Coronary artery (tissue), 2 donors: Measurements from ENCODE around the gene PEDS1.

Experiments used
- DNase-seq: peaks from one replicate; pipeline ENCODE4 v3.0.0-alpha.2; 2017; ENCODE audit warnings: low spot score
- H3K27ac ChIP-seq, 2 donors: fragments of 200-600 bp; sonication (generic); one replicate each; pipeline ENCODE4 v1.5.1; 2016 to 2019
- H3K4me3 ChIP-seq: fragments of 200-600 bp; sonication (generic); 2 replicates; pipeline ENCODE4 v1.5.1; 2016; ENCODE audit warnings: mild to moderate bottlenecking, moderate library complexity
- CTCF ChIP-seq: fragments of 200-600 bp; sonication (generic); IDR thresholded peaks from one replicate; pipeline ENCODE4 v1.5.1; 2019; ENCODE audit warnings: antibody characterized with exemption

Gene PEDS1

GRCh38 chr20:50115041-50115512 is 38.4 kb downstream of the PEDS1 start:
- Histone ChIP-seq H3K4me3 (peak overlapping the region; percentile 67), H3K27ac (peak overlapping the region; percentile 65 to 73)
- DNase-seq, result no peak
- TF ChIP-seq CTCF, result no peak

DNA sequence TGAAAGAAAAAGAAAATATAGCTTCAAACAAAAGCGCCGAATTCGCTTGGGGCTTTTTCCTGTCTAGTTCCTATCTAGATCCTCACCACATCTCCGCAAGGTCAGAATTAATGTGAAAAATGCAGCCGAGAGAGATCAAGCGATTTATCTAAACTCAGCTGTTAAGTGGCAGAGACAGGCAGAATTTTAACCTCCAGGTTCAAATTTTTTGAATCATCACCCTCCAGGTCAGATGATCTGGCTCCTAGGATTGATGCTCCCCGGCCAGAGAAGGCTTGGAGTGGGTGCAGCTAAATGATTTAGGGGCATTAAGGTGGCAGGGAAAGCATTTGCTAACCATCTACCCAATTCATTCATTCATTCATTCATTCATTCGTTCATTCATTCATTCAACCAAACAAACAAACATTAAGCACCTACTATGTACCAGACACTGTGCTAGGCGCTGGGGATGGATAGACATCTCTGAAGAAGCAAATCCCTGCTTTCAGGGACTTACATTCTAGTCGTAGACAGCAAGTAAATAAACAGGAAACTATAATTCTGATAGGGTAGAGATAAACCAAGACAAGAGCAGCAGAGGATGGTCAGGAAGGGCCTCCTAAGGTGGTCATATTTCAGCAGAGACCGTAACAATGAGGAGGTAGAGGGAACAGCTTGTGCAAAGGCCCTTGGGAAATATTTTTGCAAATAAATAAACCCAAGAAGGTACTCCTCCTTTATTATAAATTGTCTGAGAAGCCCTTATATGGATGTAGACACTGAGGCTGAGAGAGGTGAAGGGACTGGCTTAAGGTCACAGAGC is 39.9 kb downstream of the PEDS1 start:
- no peak for TF ChIP-seq CTCF
- H3K27ac ChIP-seq, result peak overlapping the region; percentile 98 to 99
- DNase-seq, result no peak
- peak overlapping the region; percentile 100 for H3K4me3 ChIP-seq

DNA sequence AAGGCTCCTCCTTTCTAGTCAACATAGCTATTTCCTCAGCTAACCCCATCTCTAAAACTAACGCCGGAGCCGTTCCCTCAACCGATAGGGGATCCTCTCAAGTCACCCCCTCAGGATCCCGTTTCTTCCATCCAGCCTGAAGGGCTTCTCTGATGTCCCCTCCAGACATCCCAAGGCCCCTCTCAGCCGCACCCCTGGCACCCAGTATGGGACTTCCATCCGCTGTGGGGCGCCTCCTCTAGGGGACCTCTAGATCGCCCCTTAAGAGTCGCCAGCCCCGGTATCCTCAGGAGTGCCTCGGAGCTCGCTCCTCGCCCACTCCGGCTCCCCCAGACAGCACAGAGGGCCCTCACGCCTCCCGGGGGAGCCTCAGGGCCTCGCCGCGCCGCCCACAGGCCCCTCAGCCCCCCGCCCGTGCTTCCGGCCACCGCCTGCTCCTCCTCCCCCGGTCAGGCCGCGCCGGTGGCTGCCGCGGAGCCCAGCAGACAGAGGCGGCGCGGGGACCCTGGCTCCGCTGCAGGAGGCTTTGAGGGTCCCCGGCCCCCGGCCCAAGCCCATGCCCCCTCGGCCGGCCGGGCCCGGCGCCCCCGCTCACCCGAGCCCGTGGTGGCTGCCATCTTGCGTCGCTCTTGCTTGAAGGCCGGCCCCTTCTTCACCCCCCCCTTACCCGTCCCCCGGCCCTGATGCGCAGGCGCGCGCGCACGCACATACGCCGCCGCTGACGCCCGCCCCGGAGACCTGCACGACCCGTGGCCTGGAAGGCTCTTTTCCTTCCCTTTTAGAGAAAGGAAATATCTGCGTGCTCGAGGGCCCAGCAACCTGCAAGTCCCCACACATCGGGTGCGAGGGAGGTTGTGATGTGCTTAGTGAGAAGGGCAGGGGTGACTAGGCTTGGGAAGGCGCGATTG is 40.8 kb downstream of the PEDS1 start, which contains the start of gene UBE2V1:
UBE2V1 (minus strand) TSS at position 639 of the 908 bp plus-strand sequence; CDS start at position 617, 22 bp downstream.
- DNase-seq, result peak; percentile 95
- Histone ChIP-seq H3K4me3 (peak within 1 kb of the TSS; percentile 100), H3K27ac (peak within 1 kb of the TSS; percentile 98 to 99)
- TF ChIP-seq CTCF, result no peak

- H3K4me3 ChIP-seq, result peak overlapping the region; percentile 100
- DNase-seq, result no peak
- H3K27ac ChIP-seq, result peak overlapping the region; percentile 98 to 99
- TF ChIP-seq CTCF, result no peak
Measured at GRCh38 chr20:50111829-50112495, 41.6 kb downstream of the PEDS1 start.

GRCh38 chr20:50111120-50111828 is 42.2 kb downstream of the PEDS1 start:
- Histone ChIP-seq H3K4me3 (peak overlapping the region; percentile 100), H3K27ac (peak overlapping the region; percentile 98 to 99)
- DNase-seq, result no peak
- no peak for TF ChIP-seq CTCF
